HUDEP-2 (cell line): ENCODE measurements around the gene HSPA6.
A peak's percentile ranks its signal among the peaks of the same experiment; 100 is the strongest.
"Not testable (repeated sequence)": the region's sequence is repeated elsewhere in the genome, so short reads cannot be mapped to it uniquely, and the experiment has no call there.

Experiments
- DNase-seq, 76 experiments: peaks; one replicate each; lab custom pipeline; 2025; ENCODE audit not compliant: unreplicated experiment in 76 of 76; lab: John Stamatoyannopoulos, UW

Gene HSPA6

DNA sequence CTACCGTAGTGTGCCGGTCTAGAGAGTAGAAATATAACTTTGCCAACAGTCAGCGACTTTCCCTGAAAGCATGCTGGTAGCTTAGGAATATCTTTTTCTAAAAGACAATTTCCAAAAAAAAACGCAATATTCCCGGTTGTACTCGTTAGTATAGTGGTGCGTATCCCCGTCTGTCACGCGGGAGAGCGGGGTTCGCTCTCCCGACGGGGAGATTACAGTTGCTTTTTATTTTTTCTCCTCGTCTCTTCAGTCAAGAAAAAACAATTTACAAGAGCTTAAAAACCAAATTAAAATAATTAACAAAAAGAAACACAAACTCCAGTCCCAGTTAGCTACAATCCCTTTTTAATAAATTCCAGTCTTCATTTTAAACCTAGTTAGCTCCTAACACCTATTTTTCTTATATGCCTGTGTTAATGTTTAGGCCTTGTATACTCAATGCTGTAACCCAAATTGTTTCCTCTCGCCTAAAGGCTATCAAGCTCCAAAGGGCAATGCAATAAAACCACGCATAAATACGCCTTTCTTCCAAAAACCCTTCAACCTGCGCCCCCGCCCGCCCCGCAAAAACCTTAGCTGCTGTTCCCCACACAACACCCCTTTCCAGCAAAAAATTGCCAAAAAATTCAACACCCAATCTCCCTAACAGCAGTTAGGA lies 7.8 kb downstream of the HSPA6 start:
- no peak for DNase-seq

DNA sequence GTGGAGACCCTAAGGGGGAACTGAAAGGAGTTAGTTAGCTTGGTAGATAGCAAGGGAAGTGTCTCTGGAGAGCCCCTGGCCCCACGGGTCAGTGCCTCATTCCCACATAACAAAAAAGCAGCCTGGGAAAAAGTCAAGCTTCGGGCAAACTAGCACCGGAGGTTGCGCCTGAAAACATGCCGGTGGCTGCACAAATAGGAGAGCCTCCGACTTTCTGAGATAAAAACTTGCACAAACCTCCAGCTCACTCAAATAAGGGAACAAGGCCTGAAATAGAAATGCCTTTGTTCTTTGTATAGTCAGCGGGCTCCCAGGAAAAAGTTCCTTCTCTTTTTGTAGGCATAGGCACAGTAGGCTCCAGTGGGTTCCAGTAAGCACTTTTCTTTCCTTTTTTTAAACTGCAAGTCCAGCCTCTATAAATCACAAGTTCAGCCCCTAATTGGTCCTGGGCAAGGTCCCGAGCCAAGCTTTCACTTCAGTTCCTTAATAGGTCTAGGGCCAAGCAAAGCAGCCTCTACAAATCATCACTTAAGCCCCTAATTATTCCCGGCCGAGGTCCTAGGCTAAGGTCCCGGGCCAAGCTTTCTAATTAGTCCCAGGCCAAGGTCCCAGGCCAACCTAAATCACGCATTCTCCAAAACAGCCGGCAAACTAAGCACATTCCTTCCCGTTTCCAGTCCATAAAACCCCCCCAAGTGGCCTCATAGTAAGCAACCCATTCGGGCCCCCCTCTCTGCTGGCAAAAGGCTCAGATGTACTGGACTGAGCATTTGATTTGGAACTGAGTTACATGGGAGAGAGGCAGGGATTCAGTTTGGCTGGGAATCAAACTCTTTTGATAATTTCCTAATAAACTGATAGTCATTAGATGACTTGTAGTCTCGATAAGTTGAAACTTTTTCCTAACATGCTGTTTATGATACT lies 8.6 kb downstream of the HSPA6 start:
- not testable (repeated sequence) for DNase-seq

DNA sequence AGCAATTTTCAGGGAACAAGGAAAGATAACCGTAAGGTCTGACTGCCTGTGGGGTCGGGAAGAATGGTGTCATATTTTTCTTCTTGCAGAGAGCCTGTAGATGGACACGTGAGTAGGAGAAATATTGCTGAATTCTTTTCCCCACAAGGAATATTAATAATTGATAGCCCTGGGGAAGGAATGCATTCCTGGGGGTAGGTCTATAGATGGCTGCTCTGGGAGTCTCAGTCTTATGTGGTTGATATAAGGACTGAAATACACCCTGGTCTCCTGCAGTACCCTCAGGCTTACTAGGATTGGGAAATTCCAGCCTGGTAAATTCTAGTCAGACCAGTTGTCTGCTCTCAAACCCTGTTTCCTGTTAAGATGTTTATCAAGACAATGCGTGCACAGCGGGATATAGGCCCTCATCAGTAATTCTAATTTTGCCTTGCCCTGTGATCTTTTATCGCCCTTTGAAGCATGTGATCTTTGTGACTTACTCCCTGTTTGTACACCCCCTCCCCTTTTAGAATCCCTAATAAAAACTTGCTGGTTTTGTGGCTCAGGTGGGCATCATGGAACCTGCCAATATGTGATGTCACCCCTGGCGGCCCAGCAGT lies 12.8 kb downstream of the HSPA6 start:
- not testable (repeated sequence) for DNase-seq

DNA sequence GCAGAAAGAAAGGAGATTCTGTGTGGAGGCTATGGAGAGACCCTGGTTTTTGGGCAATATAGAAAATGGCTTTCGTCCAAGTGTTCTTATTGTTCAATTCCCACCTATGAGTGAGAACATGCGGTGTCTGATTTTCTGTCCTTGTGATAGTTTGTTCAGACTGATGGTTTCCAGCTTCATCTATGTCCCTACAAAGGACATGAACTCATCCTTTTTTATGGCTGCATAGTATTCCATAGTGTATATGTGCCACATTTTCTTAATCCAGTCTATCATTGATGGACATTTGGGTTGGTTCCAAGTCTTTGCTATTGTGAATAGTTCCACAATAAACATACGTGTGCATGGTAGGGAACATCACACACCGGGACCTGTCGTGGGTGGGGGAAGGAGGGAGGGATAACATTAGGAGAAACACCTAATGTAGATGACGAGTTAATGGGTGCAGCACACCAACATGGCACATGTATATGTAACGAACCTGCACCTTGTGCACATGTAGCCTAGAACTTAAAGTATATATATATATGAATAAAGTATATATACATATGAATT lies 14.7 kb downstream of the HSPA6 start:
- not testable (repeated sequence) for DNase-seq

DNA sequence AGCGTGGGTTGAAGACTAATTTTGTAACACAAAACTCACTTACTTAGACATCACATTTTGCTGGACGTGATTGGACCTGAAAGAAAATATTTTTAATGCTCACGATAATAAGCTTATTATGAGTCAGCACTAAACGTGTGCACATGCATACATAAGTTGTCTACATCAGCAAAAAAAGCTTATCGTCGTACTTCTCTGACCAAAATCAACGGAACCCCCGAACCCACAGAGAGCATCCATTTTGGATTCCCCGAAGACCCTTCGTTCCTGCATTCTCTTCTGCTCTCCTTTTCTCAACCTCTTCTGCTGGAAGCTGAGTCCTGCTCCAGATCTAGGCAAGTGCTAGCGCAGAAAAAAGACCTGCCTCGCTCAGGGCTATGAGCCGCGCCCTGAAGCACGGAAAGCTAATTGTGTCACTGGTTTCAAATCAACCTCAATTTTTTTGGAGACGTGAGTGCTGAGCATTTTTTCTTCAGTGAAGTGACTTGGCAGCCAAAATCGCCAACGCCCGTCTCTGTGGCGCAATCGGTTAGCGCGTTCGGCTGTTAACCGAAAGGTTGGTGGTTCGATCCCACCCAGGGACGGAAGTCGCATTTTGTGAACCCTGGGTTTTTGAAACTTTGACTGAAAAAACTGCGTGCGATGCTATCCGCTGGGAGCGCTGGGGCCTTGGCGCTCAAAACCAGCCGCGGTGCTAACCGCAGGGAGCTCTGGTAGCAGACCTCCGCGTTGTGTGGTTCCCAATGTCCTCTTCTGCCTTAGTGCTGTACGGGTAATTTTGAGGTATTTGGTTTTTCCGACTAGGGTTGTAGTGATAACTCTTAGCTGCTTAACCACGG lies 15.6 kb downstream of the HSPA6 start:
- peak in 75 of 76 experiments; percentile 40 to 99 (median 90) for DNase-seq

DNA sequence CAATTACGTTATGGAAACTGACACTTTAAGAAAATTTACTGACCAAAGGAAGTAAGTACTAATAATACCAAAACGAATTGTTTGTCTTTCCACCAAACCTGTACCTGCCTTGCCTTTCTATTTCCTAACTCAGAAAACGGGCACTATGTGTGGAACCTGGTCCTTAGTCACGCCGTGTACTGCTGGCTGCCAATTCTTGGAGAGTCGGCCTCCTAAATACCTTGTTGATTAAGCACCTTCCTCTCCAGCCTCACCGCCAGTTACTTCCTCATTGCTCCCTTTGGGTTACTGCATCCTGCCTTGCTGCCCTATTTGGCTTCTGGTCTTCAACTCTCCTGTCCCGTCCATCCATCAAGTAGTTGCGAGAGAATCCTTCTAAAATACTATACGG lies 16.2 kb downstream of the HSPA6 start:
- DNase-seq: peak in 1 of 76 experiments; percentile 36

DNA sequence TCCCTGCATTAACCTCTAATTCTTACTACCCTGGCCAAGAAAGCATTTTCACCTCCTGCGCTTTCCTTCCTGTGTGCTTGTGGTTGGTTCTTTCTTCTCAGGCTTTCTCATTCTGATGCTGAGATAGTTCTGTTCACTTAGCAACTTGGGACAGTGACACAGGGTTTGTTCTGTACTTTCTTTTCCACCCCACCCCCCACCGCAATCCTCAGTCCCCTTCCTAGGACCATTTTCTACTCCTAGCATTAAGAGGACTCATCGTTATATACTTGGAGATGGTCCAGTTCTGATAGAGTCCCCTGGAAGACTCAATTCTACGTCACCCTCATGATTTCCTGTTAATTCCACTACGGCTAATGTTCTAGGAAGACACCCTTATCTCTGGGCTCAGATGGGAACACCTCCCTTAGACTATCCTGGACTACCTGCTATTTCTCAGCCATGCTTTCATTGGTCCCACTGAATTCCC lies 17.8 kb downstream of the HSPA6 start:
- DNase-seq: peak in 41 of 76 experiments; percentile 12 to 82 (median 43)

DNA sequence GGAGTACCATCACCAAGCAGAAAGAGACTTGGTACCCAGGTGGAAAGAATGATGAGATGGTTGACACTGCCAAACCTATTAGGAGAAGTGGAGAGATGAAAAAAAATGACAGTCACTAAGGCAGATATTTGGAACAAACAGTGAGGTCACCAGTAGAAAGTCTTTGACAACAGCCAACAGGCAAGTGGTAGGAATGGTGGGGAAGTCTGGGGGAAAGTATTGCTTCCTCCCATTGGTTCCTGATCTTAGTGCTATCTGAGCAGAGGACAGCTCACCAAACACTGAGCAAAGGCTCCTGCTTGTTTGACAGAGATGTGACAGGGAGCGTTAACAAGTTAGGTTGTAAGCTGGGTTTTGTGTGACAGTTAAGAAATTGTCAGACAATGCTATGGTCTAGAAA lies 18.8 kb downstream of the HSPA6 start:
- DNase-seq: not testable (repeated sequence)

DNA sequence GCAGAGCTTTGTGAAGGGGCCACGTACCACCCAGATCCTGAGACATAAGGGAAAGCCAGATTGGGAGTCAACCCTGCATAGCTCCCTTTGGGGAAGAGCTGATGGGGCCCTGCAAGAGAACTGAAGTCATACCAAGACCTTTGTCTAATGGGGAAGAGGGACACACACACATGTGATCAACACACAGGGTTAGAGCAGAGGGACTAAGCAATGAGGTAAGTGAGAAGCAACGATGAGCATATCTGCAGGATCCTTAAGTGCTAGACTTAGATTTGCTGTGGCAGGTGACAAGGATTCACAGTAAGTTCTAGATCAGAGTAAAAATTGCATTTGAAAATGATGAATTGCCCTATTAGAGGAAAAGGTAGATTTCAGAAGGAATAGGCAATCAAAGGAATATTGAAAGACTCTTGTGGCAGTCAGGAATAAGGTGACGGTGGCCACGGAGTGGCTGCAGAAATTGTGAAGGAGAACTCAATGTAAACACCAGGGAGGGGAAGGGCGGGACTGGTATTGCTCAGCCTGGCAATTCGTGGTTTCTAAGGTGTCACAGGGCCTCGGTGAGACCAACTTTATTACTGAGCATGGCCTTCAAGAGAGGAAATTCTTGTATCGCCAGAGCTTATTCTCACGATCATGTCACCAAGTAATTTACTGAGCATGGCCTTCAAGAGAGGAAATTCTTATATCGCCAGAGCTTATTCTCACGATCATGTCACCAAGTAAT lies 20.8 kb downstream of the HSPA6 start:
- not testable (repeated sequence) for DNase-seq

DNA sequence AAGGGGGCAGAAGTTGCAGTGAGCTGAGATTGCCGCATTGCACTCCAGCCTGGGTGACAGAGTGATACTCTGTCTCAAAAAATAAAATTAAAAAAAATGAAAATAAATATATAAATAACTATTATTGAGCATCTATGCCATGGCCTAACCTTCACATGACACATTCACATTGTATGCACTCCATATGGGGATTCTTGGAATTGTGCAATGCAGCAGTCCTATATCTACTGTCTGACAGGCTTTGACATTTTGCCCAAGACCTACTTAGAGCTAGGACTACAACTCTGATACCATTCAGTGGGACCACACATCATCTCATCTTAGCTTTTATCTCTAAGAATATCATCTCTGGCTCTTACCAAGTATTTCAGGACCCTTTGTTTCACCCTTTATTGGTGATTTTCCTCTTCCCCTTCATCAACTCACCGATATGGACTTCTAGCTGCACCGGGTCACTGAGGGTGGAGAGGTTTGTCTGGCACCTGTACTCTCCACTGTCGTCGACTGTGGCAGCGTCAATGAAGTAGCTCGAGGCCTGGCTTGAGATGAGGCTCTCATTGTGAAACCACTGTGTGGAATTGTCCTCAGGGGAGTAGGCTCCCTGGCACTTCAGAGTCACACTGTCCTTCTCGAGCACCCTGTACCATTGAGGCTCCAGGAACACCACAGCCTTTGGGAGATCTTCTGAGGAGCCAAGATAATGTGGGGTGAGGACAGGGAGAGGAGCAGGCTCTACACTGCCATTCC lies 23.8 kb downstream of the HSPA6 start:
- DNase-seq: peak in 2 of 76 experiments; percentile 35 to 45

DNA sequence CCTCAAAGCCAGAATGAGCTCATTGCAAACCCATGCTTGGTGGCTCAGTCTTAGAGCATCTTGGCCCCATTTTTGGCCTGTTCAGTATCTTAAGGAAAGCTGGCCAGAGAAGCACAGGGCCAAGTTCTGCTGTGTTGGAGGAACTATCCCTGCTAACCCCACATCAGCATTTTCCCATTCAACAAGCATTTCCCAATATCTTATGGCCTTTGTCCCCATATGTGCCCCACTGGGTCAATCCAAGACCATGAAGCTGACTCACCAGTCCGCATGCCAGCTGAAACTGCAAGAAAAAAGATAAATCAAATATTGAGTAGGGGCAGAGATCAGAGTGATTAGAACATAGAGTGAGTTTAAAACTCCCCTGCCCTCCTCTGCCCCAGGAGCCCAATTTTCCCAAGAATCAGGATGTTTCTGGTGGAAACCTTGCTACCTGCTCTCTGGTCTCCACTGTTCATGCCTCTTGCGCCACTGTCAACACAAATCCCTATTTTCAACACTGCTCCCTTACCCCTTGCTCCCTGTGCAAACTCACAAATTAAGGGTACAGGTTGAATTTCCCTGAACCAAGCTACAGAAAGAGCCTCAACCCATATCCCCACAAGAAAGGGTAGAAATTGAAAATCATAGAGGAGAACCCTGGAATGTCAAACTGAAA lies 24.5 kb downstream of the HSPA6 start:
- not testable (repeated sequence) for DNase-seq

DNA sequence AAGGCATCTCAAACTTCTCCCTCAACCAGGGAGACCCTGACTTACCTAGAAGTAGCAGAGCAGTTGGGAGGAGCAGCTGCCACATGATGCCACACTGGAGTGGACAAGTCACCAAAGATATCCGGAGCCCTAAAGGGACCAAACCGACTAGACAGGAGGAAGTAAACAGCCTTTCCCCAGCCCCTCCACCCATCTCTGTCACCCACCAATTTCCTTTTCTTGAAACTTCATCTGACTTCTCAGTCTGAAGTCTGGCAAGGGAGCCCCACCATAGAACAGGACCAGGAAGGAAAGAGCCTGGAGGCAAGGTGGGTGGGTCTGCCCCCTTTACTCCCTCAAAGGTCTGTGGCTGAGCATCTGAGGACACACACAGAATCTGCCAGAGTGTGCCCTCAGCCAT lies 25.3 kb downstream of the HSPA6 start, which contains the start of gene FCGR3A:
FCGR3A (minus strand) TSS at position 167 of the 400 bp plus-strand sequence; CDS start at position 85, 82 bp downstream.
- no peak for DNase-seq

DNA sequence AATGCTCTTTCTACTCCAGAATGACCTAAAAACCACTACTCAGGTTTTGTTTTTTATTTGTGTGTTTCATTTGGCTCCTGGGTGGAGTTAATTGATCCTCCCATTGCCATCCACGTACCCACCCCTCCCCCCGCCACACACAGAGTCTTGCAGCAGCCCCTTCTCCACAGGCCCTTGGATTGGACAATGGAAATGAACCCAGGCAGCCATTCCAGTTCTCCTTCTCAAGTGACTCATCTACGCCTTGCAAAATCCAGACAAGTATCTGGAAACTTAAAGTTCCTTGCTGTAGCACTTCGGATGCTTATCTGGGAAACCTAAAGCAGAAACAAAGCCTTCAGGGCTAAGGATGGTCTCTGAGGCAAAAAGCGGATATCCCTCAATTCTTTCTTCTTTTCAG lies 26.6 kb downstream of the HSPA6 start:
- DNase-seq: not testable (repeated sequence)

DNA sequence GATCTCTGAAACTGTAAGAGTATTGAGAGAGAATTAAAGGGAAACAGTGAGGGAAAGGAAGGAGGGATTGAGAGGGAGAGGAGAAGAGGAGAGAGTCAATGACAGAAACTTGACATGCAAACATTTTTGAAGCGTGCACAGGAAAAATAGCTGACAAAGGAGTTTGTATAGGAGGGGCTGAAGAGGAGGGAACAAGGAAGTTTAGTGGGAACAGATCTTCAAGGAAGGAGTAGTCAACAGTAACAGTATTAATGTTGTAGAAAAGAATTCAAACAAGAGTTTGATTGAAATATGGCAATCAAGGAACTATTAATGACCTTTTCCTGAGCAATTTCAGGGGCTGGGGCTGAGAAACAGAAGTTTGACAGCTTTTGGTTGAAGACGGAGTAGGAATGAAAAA lies 29.3 kb downstream of the HSPA6 start:
- DNase-seq: not testable (repeated sequence)

DNA sequence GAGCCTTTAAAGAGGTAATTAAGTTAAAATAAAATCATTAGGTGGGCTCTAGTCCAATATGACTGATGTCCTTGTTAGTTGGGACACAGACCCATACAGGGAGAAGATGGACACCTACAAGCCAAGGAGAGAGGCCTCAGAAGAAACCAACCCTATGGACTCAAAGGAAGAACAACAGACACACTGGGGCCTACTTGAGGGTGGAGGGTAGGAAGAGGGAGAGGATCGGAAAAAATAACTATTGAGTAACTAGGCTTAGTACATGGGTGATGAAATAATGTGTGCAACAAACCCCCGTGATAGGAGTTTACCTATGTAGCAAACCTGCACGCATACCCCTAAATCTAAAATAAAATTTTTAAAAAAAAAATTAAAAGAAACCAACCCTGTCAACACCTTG lies 30.0 kb downstream of the HSPA6 start:
- DNase-seq: not testable (repeated sequence)

DNA sequence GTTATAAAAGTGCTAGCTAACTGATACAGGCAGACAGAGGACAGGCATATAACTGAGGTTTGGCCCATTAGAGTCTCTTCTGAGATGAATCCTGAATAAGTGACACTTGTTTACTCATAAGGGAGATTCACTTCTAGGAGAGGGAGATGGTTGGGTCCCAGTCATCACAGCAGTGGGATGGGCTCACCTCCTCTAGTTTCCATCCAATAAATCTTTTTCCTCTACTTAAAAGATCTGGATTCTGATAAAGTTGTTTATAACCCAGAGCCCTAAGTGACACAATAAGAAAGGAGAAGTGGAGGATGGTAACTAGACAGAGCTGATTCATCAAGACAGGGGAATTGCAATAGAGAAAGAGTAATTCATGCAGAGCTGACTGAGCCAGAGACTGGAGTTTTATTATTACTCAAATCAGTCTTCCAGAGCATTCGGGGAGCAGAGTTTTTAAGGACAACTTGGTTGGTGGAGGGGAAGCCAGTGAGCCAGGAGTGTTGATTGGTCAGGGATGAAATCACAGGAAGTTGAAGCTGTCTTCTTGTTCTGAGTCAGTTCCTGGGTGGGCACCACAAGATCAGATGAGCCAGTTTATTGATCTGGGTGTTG lies 30.6 kb downstream of the HSPA6 start:
- not testable (repeated sequence) for DNase-seq

DNA sequence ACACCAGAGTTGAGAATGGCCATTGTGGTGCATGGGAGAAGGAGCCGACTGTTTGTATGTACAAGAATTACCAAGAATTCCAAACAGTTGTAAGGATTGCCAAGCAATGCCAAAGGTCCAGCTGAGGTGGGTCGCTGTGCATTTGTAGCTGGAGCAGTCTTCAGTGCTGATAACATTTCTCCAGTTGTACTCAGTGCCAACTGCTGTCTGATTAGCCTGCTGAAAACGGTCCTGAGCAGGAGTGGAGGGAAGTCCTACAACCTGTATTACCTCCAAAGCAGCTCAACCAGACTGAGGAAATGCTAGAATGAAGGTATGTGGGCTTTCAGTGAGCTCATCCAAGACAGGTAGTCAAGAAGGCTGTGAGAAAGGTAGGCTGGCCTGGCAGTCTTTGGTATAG lies 31.8 kb downstream of the HSPA6 start:
- DNase-seq: peak in 18 of 76 experiments; percentile 9 to 49 (median 28)

DNA sequence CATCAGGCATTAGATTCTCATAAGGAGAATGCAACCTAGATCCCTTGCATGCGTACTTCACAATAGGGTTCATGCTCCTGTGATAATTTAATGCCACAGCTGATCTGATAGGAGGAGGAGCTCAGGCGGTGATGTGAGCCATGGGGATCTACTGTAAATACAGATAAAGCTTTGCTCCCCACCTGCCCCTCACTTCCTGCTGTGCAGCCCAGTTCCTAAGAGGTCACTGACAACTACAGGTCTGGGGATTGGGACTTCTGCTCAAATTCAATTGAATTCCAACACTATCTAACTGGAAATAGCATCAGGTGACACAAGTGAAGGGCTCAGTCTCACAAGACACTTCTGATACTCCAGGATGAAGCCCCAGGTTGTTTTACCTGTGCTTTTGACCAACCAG lies 32.6 kb downstream of the HSPA6 start:
- DNase-seq: peak in 3 of 76 experiments; percentile 2 to 41 (median 27)
